OCI-M2 (cell line): ENCODE data around the gene DNAL4.

Source experiments
- DNase-seq: peaks from one replicate; lab custom pipeline; 2025; ENCODE audit not compliant: unreplicated experiment; lab: John Stamatoyannopoulos, UW

DNAL4 gene

DNA sequence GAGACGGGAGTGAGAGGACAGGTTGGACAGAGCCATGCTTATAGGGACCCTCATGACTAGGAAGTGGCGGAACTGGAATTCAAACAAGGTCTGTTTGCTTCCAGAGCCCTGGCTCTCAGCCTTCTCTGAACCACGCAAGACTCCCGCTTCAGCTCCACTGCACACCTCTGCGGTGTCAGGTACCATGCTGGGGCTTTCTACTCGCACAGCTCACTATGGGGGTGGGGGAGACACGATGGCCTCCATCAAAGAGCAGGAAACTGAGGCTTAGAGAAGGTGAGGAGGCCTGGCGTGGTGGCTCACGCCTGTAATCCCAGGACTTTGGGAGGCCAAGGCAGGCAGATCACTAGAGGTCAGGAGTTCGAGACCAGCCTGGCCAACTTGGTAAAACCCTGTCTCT lies 52.4 kb downstream of the DNAL4 start:
- DNase-seq, result no peak

DNA sequence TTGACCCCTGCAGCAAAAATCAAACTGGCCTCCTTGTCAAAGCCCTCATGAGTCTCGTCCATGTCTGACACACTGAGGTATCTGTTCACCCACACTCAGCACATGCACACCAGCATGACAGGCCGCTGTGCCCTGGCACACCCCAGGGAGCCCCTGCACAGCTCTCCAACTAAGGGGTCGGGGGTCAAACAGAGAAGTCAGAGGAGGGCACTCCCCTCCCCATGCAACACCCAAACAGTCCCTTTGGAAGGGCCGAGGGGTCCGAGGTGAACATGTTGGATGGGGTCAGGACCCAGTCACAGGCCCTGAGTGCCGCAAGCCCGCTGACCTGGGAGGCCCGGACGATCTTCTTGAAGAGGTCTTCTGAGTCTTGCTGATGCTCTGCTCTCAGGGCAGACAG lies 52.8 kb downstream of the DNAL4 start:
- no peak for DNase-seq

DNA sequence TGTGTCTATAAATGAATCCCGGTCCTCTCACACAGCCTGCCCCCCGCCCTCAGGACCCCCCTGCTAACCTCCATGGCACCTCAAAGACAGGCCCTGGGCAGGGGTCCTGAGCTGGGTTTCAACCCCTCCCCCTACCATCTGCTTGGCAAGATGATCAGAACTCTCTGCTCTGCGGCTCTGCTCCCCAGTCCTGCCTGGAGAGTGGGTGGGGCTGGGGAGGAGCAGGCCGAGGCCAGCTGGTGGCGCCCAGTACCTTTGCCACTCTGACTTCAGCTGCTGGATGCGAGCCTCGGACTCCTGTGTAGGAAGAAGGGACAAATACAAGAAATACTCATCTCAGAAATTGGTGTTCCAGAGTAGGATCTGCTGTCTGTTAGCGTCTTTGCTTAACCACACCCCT lies 53.2 kb downstream of the DNAL4 start:
- no peak for DNase-seq

DNA sequence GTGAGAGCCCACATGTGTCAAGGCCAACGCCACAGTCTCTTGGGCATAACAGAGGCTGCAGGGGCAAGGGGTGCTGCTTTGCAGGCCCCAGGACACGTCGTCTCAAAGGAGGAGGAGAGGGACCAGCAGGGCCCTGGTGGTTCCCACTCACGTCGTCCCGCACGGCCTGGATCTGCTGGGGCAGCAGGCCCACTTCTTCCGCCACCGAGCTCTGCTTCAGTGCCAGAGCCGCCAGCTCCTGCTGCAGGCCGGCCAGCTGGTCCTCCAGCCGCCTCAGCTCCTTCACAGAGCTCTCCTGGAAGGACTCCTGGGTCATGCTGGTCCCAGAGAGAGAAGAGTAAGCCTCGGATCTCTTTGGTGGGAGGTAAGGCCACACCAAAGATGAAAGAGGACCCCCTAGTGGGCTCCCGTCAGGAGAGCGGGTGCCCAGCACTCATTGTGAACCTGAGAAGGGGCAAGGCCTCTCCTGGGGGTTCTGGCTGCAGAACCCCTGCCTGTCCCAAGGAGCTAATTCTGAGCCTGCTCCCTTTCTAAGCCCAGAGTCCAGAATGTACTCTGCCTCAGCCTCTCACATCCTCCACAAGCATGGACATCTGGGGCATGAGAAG lies 53.7 kb downstream of the DNAL4 start:
- DNase-seq, result no peak

DNA sequence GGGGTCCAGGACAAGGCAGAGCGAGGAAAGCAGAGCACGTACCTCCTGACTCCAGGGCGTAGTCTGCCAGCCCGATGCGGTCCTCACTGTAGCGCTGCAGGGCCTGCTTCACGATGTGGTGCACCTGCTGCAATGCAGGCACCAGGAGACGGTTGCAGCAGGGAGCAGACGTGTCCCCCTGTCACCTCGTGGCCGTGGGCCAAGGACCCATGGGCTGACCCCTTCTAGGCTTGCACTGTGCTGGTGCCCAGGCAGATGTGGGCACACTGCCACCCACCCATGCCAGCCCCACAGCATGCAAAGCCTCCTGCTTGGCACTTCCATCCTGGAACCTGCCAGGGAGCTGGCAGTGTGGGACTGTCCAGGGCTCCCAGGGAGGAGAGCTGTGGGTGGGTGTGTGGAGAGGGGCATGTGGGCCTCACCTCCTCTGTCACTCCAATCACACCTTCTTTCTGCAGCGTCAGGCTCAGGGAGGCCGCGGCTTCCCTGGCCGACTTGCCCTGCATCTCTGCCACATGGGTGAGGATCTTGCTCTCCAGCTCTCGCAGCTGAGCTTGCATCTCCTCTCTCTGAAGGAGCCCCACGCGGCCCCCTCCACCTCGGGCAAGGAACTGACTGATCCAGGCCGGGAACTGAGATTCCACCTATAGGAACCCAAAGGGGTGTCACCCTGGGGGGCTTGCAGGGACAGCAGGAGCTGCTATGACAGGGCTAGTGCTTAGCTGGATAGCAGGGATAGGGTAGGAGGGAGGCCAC lies 54.5 kb downstream of the DNAL4 start:
- DNase-seq, result no peak

DNA sequence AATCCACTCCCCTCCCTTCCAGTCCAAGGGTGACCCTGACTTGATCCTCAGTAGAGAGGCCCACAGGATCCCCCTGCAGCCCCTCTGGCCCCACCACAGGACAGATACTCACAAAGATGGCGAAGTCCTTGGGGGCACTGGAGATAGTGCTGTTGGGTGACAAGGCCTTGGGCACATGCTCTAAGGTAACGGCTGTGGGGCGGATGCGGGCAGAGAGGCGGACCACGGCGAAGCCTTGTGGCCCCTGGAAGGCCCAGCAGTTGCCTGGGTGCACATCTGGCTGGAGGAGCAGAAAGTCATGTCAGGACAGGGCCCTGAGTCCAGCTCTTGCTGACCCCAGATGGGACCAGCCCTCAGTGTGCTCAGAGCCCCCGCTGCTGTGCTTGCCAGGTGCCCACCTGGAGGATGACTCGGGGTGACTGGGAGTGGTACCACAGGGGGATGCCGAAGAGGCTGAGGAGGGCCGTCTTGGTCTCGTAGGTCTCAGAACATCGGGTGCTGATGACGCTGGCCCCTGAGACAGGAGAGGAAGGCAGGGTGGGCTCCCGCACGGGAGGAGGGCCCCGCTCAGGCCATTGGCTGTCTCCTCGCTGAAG lies 55.4 kb downstream of the DNAL4 start:
- DNase-seq, result no peak

DNA sequence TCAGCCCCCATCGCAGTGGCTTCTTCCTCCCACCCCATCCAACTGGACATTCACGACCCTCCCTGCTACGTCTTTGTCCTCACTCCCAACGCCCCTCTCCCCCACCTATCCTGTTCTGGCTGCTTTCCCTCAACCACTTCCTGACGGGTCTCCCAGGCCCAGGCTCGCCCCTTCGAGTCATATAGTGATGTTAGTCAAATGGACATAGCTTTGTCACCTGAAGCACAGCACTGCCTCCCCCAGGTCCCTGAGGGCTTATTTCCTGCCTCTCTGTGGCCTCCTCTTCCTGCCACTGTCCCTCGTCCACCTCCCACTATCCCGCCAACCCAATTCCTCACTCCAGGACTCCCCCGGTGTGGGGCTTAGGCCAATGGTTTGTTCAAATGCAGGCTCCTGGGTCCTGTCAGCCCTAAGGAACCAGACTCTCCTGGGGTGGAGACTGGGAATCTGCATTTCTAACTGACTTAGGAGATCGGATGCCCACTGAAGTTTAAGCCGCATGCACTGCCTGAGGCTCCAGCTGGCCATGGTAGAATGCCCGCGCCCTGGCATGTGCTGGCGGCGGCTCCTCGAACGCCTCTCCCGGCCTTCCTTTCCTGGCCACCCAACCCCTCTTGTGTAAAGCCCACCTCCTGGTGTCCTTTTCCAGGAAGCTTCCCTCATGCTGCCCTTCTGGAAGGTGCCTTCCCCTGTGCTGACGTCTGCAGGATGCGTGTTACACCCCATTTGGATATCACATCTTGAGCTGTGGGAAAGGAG lies 56.5 kb downstream of the DNAL4 start:
- DNase-seq, result no peak

DNA sequence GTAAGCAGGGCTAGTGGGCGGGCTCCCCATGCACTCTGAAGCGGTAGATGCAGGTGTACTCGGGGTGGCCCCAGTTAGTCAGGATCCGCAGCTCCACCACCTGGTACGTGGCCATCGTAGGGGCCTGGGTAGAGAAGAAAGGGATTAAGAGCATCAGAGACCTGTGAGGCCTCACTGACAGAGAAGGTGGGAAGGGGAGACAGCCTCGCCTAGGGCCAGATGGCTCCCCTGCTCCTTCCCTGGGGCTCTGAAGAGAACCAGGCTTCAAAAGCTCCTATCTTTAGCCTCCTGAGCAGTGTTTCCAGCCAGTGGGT lies 57.7 kb downstream of the DNAL4 start:
- no peak for DNase-seq

DNA sequence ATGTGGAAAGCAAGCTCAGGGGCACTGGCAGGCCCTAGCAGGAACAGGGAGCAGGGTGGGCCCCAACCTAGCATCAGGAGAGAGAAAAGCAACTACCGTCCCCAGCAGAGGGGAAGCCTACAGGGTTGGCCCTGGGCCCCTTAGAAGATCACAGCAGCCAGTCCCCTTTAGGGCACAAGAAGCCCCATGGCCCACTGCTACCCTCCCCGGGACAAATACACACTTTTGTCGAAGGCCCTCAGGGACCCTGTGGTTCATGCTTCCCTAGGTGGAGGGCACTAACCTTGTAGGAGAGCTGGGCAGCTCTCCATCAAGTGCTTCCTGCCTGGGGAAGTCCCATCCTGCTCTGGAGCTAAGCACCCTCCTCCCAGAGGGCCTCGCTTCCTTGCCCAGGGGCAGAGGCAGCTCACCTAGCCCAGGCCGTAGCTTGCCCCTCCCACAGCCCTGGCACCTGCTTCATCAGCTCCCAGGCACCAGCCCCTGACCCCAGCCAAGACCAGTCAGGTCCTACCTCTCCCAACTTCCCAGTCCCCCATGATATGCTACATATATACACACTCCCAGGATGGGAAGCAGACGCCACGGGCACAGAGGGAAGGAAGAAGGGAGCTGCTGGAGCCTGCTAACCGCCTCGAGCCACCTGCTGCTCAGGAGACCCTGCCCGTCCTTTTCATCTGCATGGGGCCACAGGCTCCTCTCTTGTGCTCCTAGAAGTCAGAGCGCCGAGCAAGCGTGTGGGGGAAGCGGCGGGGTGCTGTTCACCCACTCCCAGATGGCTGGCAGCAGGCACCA lies 58.3 kb downstream of the DNAL4 start:
- no peak for DNase-seq

DNA sequence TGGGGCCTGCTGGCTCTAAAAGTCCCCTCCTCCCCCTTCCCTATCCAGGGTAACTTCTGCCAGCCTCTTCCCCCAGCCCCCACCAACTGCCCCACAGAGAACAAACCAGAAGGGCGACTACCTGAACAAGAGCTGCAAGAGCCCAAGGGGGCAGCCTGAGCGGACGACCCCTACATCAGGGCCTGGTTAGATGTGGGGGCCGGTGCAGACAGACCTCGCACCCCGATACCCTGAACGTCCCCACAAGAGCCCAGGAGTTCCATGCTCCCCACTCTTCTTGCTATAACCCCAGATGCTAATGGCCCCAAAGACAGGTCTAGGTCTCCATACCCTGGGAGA lies 58.8 kb downstream of the DNAL4 start:
- no peak for DNase-seq

DNA sequence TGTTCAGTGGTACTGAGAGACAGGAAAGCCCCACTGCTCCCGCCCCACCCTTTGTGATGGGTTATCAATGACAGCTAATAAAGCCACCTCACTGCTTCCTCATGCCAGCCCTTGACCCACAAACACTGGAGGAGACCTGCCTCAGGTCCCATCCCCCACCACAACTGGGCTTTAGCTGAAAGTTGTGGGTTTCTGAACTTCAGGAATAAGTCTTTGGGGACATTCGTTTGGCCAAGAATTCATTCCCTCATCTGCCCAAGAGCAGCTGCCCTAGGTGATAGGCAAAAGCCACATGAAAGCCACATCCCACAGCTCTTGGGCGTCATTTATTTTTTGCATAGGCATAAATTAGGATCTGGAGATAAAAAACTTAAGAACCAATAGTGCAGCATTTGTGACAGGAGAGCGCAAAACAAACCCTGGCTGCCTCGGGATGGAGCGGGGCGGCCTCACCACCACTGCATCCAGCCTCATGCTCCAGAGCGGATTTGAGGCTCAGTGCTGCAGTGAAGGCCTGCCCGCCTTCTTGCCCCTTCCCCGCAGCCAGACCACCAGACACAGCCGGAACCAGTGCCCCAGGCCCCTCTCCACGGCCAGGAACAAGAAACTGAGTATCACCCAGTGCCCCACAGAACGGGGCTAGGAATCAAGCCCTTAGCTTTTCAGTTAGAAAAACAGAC lies 59.4 kb downstream of the DNAL4 start:
- DNase-seq, result no peak

DNA sequence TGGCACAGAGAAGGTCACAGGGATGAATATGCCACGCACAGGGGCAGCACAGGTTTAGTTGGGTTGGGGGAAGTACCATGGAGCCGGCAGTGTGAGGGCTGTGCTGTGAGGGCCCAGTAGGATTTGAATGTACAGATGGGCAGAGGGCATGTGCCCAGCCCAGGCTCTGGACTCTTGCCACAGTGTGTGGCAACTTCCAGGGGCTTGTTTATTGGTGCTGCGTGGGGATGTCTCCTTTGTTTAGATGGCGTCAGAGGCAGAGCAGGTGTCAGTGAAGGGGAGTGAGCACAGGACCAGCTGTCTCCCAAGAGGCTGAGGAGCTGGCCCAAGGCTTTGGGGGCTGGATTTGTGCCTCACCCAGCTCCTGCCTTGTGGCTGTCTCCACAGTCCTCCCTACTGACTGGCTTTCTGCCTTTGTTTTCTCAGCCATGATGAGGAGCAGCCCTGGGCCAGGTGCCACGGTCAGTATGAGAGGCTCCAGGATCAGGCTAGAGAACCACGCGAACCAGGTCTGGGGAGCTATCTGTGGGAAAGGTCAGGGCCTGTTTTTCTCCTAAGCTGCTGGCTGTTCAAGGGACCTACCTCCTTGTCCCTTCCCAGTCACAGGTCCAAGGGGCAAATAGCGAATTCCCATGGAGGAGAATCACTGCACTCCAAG lies 60.1 kb downstream of the DNAL4 start:
- DNase-seq, result no peak

DNA sequence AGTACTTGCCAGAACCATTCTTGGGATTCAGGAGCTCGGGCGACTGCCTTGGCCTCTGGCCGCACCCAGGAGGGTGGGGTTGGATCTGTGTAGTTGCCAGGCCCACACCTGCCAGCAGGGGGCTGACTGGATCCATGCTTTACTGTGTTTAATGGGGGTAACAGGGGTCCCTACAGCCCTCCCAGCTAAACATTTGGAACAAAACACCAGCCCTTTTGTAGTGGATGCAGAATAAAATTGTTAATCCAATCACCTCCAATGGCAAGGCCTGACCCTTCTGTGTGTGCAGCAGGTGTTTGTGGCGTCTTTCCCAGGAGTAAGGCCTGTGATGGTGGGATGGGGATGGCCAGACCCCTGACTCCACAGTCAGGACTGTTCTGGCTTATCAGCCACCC lies 60.6 kb downstream of the DNAL4 start:
- DNase-seq, result no peak

DNA sequence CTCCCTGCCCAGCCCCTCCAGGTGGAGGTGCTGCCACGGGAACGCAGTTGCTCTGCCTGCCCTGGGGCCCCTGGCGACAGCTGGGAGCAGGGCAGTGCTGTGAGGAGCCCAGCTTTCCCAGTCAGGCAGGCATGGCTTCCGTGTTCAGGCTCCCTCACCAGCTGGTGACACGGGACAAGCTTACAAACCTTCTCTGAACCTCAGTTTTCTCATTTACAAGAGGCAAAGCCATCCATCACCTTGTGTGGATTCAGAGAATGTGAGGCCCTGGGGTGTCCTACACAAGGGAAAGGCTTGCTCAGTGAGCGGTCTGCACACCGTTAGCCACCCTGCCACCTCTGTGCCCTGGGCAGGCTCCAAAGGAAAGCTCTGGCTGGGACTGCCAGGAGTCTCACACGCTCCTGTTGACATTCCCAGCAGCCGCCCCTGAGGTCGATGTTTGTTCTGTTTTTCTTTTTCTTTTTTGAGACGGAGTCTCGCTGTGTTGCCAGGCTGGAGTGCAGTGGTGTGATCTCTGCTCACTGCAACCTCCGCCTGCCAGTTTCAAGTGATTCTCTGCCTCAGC lies 61.6 kb downstream of the DNAL4 start:
- DNase-seq, result no peak

DNA sequence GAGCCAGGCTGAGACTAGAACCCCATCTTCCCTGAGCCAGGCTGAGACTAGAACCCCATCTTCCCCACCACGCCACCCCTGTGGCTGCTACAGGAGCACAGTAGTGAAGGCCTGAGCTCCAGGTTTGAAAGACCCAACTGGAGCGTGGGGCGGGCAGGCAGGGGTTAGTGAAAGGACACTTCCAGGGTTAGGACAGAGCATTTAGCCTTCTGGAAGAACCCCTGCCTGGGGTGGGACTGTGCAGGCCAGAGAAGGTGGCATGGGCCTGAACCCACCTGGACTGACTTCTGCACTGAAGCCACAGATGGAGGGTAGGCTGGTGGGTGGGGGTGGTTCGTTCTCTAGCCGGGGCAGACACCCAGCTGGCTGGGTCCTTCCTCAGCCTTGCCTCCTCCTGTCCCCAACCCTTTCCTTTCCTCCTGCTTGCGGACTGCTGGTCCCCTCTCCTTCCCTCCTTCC lies 62.2 kb downstream of the DNAL4 start:
- no peak for DNase-seq

DNA sequence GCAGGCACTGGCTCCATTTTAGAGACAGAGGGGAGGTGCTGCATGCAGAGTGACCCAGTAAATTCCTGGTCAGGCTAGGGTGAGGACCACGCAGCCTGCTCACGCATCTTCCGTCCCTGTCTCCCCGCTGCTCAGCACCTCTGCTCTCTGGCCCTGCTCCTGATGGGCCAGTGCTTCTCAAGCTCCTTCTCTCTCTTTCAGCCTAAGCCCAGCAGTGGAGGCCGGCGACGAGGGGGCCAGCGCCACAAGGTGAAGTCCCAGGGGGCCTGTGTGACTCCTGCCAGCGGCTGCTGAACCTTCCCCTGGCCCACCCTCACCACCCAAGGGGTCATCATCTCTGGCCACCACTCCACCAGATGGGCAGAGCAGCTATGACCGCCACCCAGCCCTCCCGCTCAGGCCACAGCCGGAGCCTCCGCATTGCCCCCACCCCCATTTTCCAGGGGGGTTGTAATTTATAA lies 63.5 kb downstream of the DNAL4 start:
- no peak for DNase-seq

DNA sequence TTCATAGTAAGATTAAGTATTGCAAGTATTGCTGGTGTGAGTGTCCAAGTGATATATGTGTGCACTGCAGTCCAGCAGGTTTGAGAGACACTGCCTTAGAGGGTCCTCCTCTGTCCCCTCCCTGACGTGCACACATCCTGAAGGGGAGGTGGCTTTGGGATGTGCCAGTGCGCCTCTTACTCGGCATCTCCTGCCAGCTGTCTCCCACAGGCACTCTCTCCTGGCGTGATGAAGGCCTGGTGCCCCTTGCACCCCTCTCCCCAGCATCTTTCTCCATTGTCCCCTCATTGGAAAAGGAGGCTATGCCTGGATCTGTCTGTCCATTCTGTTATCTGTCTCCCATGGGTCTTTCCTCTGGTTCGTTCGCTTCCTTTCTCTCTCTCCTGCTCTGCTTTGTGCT lies 64.0 kb downstream of the DNAL4 start:
- no peak for DNase-seq

DNA sequence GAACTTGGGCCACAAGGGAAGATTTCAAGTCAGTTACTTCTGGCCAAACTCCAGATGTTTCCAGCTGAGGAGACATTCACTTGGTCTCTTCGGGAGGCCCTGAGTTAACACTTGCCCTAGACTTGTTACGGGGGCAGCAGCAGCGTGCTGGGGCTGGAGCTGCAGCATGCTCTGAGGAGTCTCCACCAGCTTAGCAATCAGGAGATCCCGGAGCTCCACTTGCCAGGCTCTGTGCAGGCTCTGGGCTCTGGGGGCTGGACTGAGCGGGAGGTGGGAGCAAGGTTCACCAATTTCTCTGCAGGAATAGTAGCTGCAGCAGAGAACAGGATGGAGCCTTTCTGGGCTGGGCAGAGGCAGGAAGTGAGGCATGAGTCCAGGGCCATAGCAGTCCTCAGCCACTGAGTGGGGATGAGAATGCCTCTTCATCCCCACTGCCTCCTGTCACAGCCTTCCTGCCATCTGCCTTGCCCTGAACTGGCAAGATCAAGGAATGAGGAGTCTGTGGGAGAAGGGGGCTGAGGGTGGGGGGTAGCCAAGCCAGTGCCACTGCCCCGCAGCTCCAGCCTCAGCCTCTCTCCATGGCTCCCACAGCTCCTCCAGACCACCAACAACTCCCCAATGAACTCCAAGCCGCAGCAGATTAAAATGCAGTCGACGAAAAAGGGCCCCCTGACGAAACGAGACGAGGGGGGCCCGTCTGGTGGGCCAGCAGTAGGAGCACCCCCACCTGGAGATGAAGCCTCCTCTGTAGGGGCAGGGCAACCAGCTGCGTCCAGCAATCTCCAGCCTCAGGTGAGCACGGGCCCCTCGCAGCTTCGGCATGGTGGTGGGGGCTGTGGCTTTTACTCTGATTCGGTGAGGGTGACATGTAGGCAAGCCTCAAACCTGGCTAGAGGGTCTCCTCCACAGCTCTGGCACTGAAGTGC lies 64.8 kb downstream of the DNAL4 start:
- DNase-seq, result no peak
